Left lung (tissue), 10 donors: Measurements from ENCODE around the gene CLASRP. TPM values are rescaled to one million over a fixed set of nuclear protein-coding genes. Genes with fewer than 3 reads are reported as not detected.

Experiments used
- ATAC-seq: fragments of 200-7000 bp; cut with Tn5 transposase; one replicate; pipeline ENCODE4 v1.9.1; 2020; ENCODE audit warnings: moderate library complexity
- DNase-seq, 4 donors: peaks; one replicate each; pipeline ENCODE4 v3.0.0-alpha.2; 2013 to 2020
- H3K27ac ChIP-seq, 2 donors: fragments of 200-600 bp; sonication (generic) in 1 of 2; one replicate each; pipeline versions ENCODE4 v1.5.0 to v1.8.0; 2020 to 2021
- H3K27me3 ChIP-seq, 2 donors: fragments of 200-600 bp; sonication (generic) in 1 of 2; one replicate each; pipeline versions ENCODE4 v1.5.0 to v1.8.0; 2020 to 2021
- H3K36me3 ChIP-seq, 2 donors: fragments of 200-600 bp; sonication (generic) in 1 of 2; one replicate each; pipeline versions ENCODE4 v1.5.0 to v1.8.0; 2020 to 2021
- H3K4me1 ChIP-seq, 2 donors: fragments of 200-600 bp; one replicate each; pipeline ENCODE4 v1.8.0; 2021
- H3K4me3 ChIP-seq, 2 donors: fragments of 200-600 bp; sonication (generic) in 1 of 2; one replicate each; pipeline versions ENCODE4 v1.5.0 to v1.8.0; 2020 to 2021; ENCODE audit warnings: mild to moderate bottlenecking in 1 of 2
- H3K9me3 ChIP-seq, 2 donors: fragments of 200-600 bp; sonication (generic) in 1 of 2; one replicate each; pipeline versions ENCODE4 v1.5.0 to v1.8.0; 2020 to 2021
- CTCF ChIP-seq, 2 donors: fragments of 200-600 bp; sonication (generic) in 1 of 2; IDR thresholded peaks; one replicate each; pipeline versions ENCODE4 v1.5.0 to v1.8.0; 2021; ENCODE audit warnings: antibody characterized with exemption in 2 of 2
- intact Hi-C, 2 donors: fragments of 100-400 bp; cut with DNase I; formaldehyde crosslinking; loops; one replicate each; pipeline versions ENCODE4 v1.11.2 to v1.14.2; 2022
- polyA plus RNA-seq, 6 donors: library from polyadenylated mRNA; unstranded; fragments of 120-200 nt; gene quantifications; one replicate each; pipeline ENCODE4 v1.2.1, GENCODE V29; 2013; ENCODE audit not compliant: insufficient read length in 6 of 6
- total RNA-seq, 2 donors: library from RNA; stranded (reverse); fragmentation: NEBNext Ultra II Directional; extraction: Animal tissue kit (Norgen Biotek cat#: 25700); gene quantifications; one replicate each; pipeline ENCODE4 v1.2.1, GENCODE V29; 2021
- donor health status: DM: no; HTN: yes; CAD: no.
- donor health status: DM: no; HTN: no; CAD: no.

CLASRP gene
- total and polyA plus RNA-seq, 8 donors: 62.9 to 95.3 (median 81.7) TPM

DNA sequence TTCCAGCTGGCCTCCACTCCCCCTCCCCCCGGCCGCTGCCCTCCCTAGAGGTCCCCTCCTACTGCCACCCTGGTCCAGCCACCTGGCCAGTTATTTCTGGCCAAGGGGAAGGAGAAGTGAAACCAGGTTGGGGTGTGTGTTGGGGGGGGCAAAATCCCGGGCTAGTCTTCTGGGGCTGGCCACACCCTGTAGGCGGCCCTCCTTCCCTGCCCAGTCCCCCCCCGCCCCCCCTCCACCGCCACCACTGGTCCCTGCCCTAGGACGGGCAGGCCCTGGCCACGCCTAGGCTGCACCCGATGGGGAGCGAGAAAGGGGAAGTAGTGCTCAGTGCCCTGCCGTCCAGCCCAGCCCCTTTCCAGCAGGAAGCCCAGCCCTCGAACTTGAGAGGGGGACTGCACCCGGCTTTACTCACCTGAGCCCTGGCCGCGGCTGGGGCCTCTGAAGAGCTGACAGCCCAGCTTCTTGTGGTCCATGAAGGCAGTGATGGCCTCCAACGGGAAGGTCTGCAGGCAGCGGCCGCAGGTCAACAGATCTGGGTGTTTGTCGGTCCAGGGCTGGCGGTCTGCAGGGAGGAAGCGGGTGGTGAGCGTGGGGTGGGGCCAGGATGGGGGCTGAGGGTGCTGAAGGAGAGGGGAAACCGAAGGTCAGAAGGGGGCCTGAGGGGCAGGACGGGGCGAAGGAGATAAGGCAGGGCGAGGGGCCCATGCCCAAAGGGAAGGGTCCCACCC is 36.6 kb downstream of the CLASRP start:
- intact Hi-C loops: no loop called here
- DNase-seq: peak in 3 of 4 donors; percentile 71 to 99 (median 95)
- TF ChIP-seq CTCF (IDR thresholded peaks at IDR 0.05): no peak
- peak overlapping the region; percentile 43 to 85 for H3K4me3 ChIP-seq
- peaks cover 16 to 46% of the 10 kb centered on the region in 2 donors for H3K4me1 ChIP-seq
- peak overlapping the region; percentile 33 to 93 for H3K27ac ChIP-seq
- ATAC-seq: peak; percentile 84
- H3K9me3 ChIP-seq: no peaks in the 10 kb centered on the region
- H3K27me3 ChIP-seq: no peaks in the 10 kb centered on the region
- H3K36me3 ChIP-seq: peaks cover 0 to 20% of the 10 kb centered on the region in 2 donors

DNA sequence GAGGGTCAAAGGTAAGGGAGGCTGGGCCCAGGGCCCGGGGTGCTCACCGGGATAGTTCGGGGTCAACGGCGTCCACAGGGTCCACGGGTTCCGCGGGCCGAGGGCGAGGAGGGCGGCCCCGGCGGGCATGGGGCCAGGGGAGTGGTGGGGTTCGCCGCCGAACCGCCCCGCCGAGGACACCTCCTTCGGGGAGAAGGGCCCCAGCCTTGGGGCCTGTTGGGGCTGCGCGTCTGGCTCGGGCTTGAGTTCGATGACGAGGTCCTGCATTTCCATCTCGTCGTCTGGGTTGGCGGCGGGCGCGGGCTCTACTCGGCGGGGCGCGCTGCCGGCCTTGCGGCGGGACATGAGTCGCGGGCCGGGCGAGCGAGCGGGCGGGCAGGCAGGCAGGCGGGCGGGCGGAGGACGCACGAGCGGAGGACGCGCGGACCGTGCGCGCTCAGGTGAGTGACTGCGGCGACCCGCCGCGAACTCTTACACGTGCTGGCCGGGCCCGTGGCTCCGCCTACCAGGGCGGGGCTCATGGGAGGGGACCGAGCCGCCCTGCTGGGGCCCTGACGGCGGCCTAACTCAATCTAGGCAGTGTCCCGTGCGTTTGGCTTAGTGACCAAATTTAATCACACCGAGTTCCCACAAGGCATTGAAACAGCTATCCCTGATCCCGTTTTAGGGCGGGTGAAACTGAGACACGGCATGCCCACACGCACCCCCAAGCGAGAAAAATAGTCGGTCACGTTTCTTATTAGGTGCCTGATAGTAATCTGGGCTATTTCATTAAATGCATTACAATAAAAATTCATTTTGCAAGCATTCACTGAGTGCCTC is 37.4 kb downstream of the CLASRP start, which contains the start of gene ZNF296:
ZNF296 (minus strand) TSS at position 450 of the 822 bp plus-strand sequence; CDS start at position 345, 105 bp downstream.
- intact Hi-C loops: no loop called here
- Histone ChIP-seq H3K9me3 (no peaks in the 10 kb centered on the region), H3K36me3 (peaks cover 0 to 12% of the 10 kb centered on the region in 2 donors), H3K4me1 (peaks cover 16 to 52% of the 10 kb centered on the region in 2 donors), H3K27me3 (no peaks in the 10 kb centered on the region), H3K4me3 (peak within 1 kb of the TSS; percentile 43 to 85), H3K27ac (peak within 1 kb of the TSS; percentile 33 to 93)
- peak in 3 of 4 donors; percentile 69 to 97 (median 88) for DNase-seq
- TF ChIP-seq CTCF (IDR thresholded peaks at IDR 0.05): no peak
- ATAC-seq: peak; percentile 77

DNA sequence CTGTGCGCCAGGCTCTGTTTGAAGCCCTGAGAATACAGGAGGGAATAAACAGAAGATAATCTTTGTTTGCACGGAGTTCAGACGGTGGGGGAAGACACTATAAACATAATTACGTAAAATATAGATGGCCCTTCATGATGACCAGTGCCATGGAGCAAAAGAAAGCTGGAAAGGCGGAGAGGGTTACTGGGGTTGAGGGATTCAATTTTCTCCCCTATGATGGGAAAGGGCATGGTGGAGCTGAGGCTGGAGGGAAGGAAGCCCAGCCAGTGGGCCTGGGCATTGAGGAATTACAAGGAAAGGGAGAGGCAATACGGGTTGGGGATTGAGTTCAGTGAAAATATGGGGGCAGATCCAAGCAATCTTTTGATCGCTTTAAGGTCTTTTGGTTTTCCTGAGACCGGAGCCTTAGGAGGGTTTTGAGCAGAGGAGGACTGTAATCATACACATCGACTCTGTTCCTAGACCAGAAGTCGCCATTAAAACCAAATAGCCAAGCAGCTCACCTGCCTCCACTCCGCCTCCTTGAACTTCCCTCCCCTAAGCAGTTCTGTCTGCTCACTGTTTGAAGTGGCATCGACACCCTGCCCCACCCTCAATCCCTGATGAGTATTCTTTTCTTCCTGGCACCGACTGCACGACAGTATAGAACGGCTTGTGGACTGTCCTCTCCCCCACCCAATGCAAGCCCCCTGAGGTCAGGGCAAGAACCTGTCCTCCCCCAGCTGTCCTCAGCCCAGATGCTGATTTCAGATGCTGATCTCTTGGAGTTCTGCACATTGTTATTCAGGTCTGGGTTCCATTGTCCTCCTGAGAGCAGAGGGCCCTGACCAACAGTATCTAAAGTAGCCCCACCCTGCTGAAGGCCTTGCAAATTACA is 38.2 kb downstream of the CLASRP start:
- peaks cover 0 to 10% of the 10 kb centered on the region in 2 donors for H3K36me3 ChIP-seq
- H3K27me3 ChIP-seq: no peaks in the 10 kb centered on the region
- DNase-seq: no peak
- H3K4me1 ChIP-seq: peaks cover 16 to 52% of the 10 kb centered on the region in 2 donors
- peak overlapping the region in 1 of 2 donors; percentile 93 for H3K27ac ChIP-seq
- TF ChIP-seq CTCF (IDR thresholded peaks at IDR 0.05): no peak
- peak overlapping the region in 1 of 2 donors; percentile 85 for H3K4me3 ChIP-seq
- no peak for ATAC-seq
- intact Hi-C loops: no loop called here
- no peaks in the 10 kb centered on the region for H3K9me3 ChIP-seq

- H3K27me3 ChIP-seq: no peaks in the 10 kb centered on the region
- DNase-seq (no peak), ATAC-seq (no peak)
- no peak for TF ChIP-seq CTCF (IDR thresholded peaks at IDR 0.05)
- peaks cover 16 to 52% of the 10 kb centered on the region in 2 donors for H3K4me1 ChIP-seq
- H3K27ac ChIP-seq: peak overlapping the region in 1 of 2 donors; percentile 68
- peak overlapping the region; percentile 90 to 98 for H3K4me3 ChIP-seq
- intact Hi-C loops: no loop called here
- H3K36me3 ChIP-seq: peaks cover 0 to 10% of the 10 kb centered on the region in 2 donors
- no peaks in the 10 kb centered on the region for H3K9me3 ChIP-seq
Observed at GRCh38 chr19:45078390-45079062, 39.7 kb downstream of the CLASRP start.
